Lower leg skin (tissue), 3 donors: Measurements from ENCODE around the gene CHERP.

Experiments
- POLR2A ChIP-seq, 2 donors: fragments of 450-650 bp; IDR thresholded peaks; one replicate each; pipeline ENCODE4 v1.6.1; 2016 to 2017; ENCODE audit warnings: antibody characterized with exemption in 2 of 2, mild to moderate bottlenecking in 1 of 2, moderate library complexity in 1 of 2
- TF ChIP-seq, protein P1 (sequence below), 3 donors: fragments of 450-650 bp; IDR thresholded peaks; one replicate each; pipeline ENCODE4 v1.5.1; 2016; ENCODE audit warnings: antibody characterized with exemption in 3 of 3, mild to moderate bottlenecking in 3 of 3, moderate library complexity in 2 of 3

DNA sequence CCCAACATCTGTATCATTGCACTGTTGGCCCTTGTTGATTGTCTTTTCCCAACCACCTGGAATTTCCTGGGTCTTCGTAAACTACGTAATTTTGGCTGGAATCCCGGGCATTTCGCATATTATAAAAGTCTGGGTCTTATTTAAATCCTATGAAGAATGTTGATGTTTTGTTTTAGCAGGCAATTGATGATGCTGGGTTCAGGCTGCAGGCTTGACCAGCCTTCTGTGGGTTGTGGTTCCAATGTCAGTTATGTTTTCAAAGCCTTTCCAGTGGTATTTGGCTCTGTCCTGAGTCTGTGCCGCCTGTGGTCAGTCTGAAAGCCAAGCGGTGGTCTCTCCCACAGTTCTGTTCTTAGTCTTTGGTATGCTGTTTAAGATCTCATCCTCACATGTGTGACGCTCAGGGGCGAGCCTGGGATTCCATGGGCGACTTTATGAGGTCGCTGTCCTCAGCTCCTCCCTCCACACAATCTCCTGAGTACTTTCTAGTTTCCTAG lies 17.6 kb upstream of the CHERP start:
- TF ChIP-seq, protein P1, sequence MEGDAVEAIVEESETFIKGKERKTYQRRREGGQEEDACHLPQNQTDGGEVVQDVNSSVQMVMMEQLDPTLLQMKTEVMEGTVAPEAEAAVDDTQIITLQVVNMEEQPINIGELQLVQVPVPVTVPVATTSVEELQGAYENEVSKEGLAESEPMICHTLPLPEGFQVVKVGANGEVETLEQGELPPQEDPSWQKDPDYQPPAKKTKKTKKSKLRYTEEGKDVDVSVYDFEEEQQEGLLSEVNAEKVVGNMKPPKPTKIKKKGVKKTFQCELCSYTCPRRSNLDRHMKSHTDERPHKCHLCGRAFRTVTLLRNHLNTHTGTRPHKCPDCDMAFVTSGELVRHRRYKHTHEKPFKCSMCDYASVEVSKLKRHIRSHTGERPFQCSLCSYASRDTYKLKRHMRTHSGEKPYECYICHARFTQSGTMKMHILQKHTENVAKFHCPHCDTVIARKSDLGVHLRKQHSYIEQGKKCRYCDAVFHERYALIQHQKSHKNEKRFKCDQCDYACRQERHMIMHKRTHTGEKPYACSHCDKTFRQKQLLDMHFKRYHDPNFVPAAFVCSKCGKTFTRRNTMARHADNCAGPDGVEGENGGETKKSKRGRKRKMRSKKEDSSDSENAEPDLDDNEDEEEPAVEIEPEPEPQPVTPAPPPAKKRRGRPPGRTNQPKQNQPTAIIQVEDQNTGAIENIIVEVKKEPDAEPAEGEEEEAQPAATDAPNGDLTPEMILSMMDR (IDR thresholded peaks at IDR 0.05): no peak
- no peak for TF ChIP-seq POLR2A (IDR thresholded peaks at IDR 0.05)
